CD4-positive, alpha-beta memory T cell (primary cell): ENCODE measurements around the gene PSMD3. TPM values are rescaled to one million over a fixed set of nuclear protein-coding genes. Genes with fewer than 3 reads are reported as not detected.
"Not testable (repeated sequence)": the region's sequence is repeated elsewhere in the genome, so short reads cannot be mapped to it uniquely, and the experiment has no call there.

ENCODE experiments used
- CTCF ChIA-PET: fragments of 350-600 bp; sonication (Branson Sonifier 250); formaldehyde crosslinking; loops from one replicate; lab custom pipeline; 2021; ENCODE audit warnings: inconsistent platforms; ENCODE audit not compliant: partially characterized antibody; lab: Charles Lee
- POLR2A ChIA-PET: fragments of 350-600 bp; sonication (Branson Sonifier 250); formaldehyde crosslinking; loops from one replicate; lab custom pipeline; 2021; ENCODE audit not compliant: partially characterized antibody; lab: Charles Lee
- DNase-seq, 5 donors: peaks; one replicate each; pipeline versions ENCODE4 v3.0.0 to v3.0.0-alpha.2; 2020 to 2022; ENCODE audit warnings: mixed read lengths in 1 of 5
- H3K27ac ChIP-seq: one replicate; pipeline ENCODE4 v1.7.0; 2013; ENCODE audit warnings: low read depth, low read length
- H3K27me3 ChIP-seq: 2 replicates; pipeline ENCODE4 v1.7.0; 2013; ENCODE audit warnings: mild to moderate bottlenecking, low read length, moderate library complexity; ENCODE audit not compliant: insufficient read depth
- H3K36me3 ChIP-seq: 2 replicates; pipeline ENCODE4 v1.7.0; 2013; ENCODE audit warnings: mild to moderate bottlenecking, low read length, moderate library complexity; ENCODE audit not compliant: insufficient read depth
- H3K4me1 ChIP-seq: 2 replicates; pipeline ENCODE4 v1.7.0; 2013; ENCODE audit warnings: mild to moderate bottlenecking, low read length, moderate library complexity; ENCODE audit not compliant: insufficient read depth
- H3K4me3 ChIP-seq, 2 donors: one replicate each; pipeline ENCODE4 v1.7.0; 2013; ENCODE audit warnings: low read length in 2 of 2, mild to moderate bottlenecking in 1 of 2
- H3K9me3 ChIP-seq, 2 donors: one replicate each; pipeline ENCODE4 v1.7.0; 2013; ENCODE audit warnings: low read length in 2 of 2, control low read depth in 1 of 2; ENCODE audit not compliant: control insufficient read depth in 1 of 2
- H3K27ac Mint-ChIP-seq, 7 donors: one replicate each; pipeline ENCODE4 v1.8.0; 2020 to 2021; ENCODE audit warnings: mixed read lengths in 7 of 7, mild to moderate bottlenecking in 6 of 7, inconsistent platforms in 3 of 7, moderate library complexity in 3 of 7
- H3K27me3 Mint-ChIP-seq, 2 donors: one replicate each; pipeline ENCODE4 v1.8.0; 2020 to 2021; ENCODE audit warnings: mixed read lengths in 2 of 2
- H3K36me3 Mint-ChIP-seq, 2 donors: one replicate each; pipeline ENCODE4 v1.8.0; 2020 to 2021; ENCODE audit warnings: mixed read lengths in 2 of 2, inconsistent platforms in 1 of 2, mild to moderate bottlenecking in 1 of 2
- H3K4me1 Mint-ChIP-seq, 4 donors: one replicate each; pipeline ENCODE4 v1.8.0; 2020 to 2021; ENCODE audit warnings: mixed read lengths in 4 of 4, mild to moderate bottlenecking in 1 of 4
- H3K4me3 Mint-ChIP-seq, 8 donors: one replicate each; pipeline ENCODE4 v1.8.0; 2020 to 2021; ENCODE audit warnings: mixed read lengths in 8 of 8, mild to moderate bottlenecking in 7 of 8, moderate library complexity in 6 of 8, inconsistent platforms in 3 of 8
- H3K9me3 Mint-ChIP-seq, 8 donors: one replicate each; pipeline ENCODE4 v1.8.0; 2020 to 2021; ENCODE audit warnings: mixed read lengths in 8 of 8, mild to moderate bottlenecking in 5 of 8, inconsistent platforms in 3 of 8, moderate library complexity in 1 of 8
- intact Hi-C: fragments of 100-400 bp; cut with micrococcal nuclease; formaldehyde crosslinking; loops from one replicate; pipeline ENCODE4 v1.15.1; 2023
- polyA plus RNA-seq, 2 donors: library from polyadenylated mRNA; unstranded; fragments of 300-500 nt; fragmentation: Illumina TruSeq; gene quantifications; one replicate each; pipeline ENCODE4 v1.2.3, GENCODE V29; 2021
- total RNA-seq, 2 experiments: library from RNA; stranded (reverse); gene quantifications; one replicate each; pipeline ENCODE4 v1.2.3, GENCODE V29; 2021

PSMD3 gene
- total and polyA plus RNA-seq, 4 experiments from 2014 or later: 44.6 to 60.3 (median 53.8) TPM

- H3K4me3 Mint-ChIP-seq, H3K4me1 Mint-ChIP-seq, H3K4me1 ChIP-seq, intact Hi-C loops, H3K27ac Mint-ChIP-seq, H3K9me3 Mint-ChIP-seq, POLR2A ChIA-PET, H3K27me3 Mint-ChIP-seq, H3K27me3 ChIP-seq, H3K27ac ChIP-seq, H3K9me3 ChIP-seq, DNase-seq, H3K4me3 ChIP-seq: not testable (repeated sequence)
- CTCF ChIA-PET: interaction anchor here (1.1 to 1.5 kb wide), 3 partner anchors 11 to 31 kb away, joined by 3 to 4 read pairs (median 4); no protein-coding TSS in a partner anchor
- peaks cover 10 to 22% of the 10 kb centered on the region in 2 donors for H3K36me3 Mint-ChIP-seq
- peaks cover 11% of the 10 kb centered on the region for H3K36me3 ChIP-seq
These were observed 20.7 kb downstream of the PSMD3 start for GRCh38 chr17:40001335-40001734.

- Mint-ChIP-seq H3K27me3 (no peaks in the 10 kb centered on the region), H3K4me3 (no peak overlapping the region), H3K36me3 (no peaks in the 10 kb centered on the region), H3K9me3 (peaks cover 0 to 2% (median 0%) of the 10 kb centered on the region in 8 donors), H3K4me1 (no peaks in the 10 kb centered on the region), H3K27ac (no peak overlapping the region)
- intact Hi-C loops: no loop called here
- POLR2A ChIA-PET: no interaction called here
- Histone ChIP-seq H3K4me3 (no peak overlapping the region), H3K4me1 (no peaks in the 10 kb centered on the region), H3K9me3 (no peaks in the 10 kb centered on the region), H3K36me3 (no peaks in the 10 kb centered on the region), H3K27ac (no peak overlapping the region), H3K27me3 (no peaks in the 10 kb centered on the region)
- DNase-seq: no peak
- CTCF ChIA-PET: interaction anchor here (1.2 to 1.8 kb wide), 2 partner anchors 9 to 24 kb away, joined by 4 to 8 read pairs; no protein-coding TSS in a partner anchor
These were observed 23.5 kb downstream of the PSMD3 start for GRCh38 chr17:40004072-40004471.

DNA sequence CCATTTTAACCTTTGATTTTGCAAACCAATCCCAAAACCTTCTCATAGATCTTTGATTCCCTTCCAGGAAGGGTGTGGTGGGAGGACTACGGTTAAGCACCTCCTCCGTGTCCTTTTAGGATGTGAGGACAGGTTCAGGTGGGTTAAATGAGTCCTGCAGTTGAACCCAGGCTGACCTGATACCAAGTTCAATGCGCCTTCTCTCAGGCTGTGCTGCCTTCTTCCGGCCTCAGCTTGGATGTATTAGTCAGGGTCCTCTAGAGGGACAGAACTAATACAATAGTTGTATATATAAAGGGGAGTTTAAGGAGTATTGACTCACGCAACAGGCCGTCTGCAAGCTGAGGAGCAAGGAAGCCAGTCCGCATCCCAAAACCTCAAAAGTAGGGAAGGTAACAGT, 24.1 kb downstream of the PSMD3 start:
- no peaks in the 10 kb centered on the region for H3K36me3 ChIP-seq
- H3K27me3 ChIP-seq: no peaks in the 10 kb centered on the region
- Mint-ChIP-seq H3K27ac (no peak overlapping the region), H3K4me3 (no peak overlapping the region), H3K4me1 (no peaks in the 10 kb centered on the region), H3K36me3 (no peaks in the 10 kb centered on the region), H3K9me3 (peaks cover 0 to 2% (median 0%) of the 10 kb centered on the region in 8 donors), H3K27me3 (no peaks in the 10 kb centered on the region)
- no peaks in the 10 kb centered on the region for H3K9me3 ChIP-seq
- ChIA-PET POLR2A (no interaction called here), CTCF (interaction anchor here (0.9 to 1.8 kb wide), 3 partner anchors 9 to 37 kb away, joined by 3 to 8 read pairs (median 4); no protein-coding TSS in a partner anchor)
- no peak overlapping the region for H3K4me3 ChIP-seq
- intact Hi-C loops: no loop called here
- no peak for DNase-seq
- no peaks in the 10 kb centered on the region for H3K4me1 ChIP-seq
- no peak overlapping the region for H3K27ac ChIP-seq

- DNase-seq: no peak
- intact Hi-C loops: no loop called here
- Histone ChIP-seq H3K36me3 (no peaks in the 10 kb centered on the region), H3K4me1 (peaks cover 5% of the 10 kb centered on the region), H3K9me3 (no peaks in the 10 kb centered on the region), H3K27me3 (no peaks in the 10 kb centered on the region), H3K4me3 (no peak overlapping the region), H3K27ac (no peak overlapping the region)
- peaks cover 0 to 2% (median 0%) of the 10 kb centered on the region in 8 donors for H3K9me3 Mint-ChIP-seq
- H3K4me3 Mint-ChIP-seq: no peak overlapping the region
- ChIA-PET POLR2A (no interaction called here), CTCF (interaction anchor here (0.9 to 1.8 kb wide), 2 partner anchors 8 to 36 kb away, joined by 3 to 8 read pairs; no protein-coding TSS in a partner anchor)
- peaks cover 0 to 2% (median 0%) of the 10 kb centered on the region in 4 donors for H3K4me1 Mint-ChIP-seq
- no peaks in the 10 kb centered on the region for H3K36me3 Mint-ChIP-seq
- no peak overlapping the region for H3K27ac Mint-ChIP-seq
- H3K27me3 Mint-ChIP-seq: no peaks in the 10 kb centered on the region
These were observed 24.9 kb downstream of the PSMD3 start for GRCh38 chr17:40005520-40005919.

DNA sequence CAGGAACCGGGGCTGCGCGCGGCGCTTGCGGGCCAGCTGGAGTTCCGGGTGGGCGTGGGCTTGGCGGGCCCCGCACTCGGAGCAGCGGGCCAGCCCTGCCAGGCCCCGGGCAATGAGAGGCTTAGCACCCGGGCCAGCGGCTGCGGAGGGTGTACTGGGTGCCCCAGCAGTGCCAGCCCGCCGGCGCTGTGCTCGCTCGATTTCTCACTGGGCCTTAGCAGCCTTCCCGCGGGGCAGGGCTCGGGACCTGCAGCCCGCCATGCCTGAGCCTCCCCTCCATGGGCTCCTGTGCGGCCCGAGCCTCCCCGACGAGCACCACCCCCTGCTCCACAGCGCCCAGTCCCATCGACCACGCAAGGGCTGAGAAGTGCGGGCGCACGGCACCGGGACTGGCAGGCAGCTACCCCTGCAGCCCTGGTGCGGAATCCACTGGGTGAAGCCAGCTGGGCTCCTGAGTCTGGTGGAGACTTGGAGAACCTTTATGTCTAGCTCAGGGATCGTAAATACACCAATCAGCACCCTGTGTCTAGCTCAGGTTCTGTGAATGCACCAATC, 30.4 kb downstream of the PSMD3 start:
- H3K27ac Mint-ChIP-seq, H3K4me3 ChIP-seq, H3K27ac ChIP-seq, DNase-seq, H3K36me3 ChIP-seq, H3K4me3 Mint-ChIP-seq, H3K9me3 ChIP-seq, H3K27me3 Mint-ChIP-seq, H3K36me3 Mint-ChIP-seq, intact Hi-C loops, H3K4me1 Mint-ChIP-seq, H3K9me3 Mint-ChIP-seq, POLR2A ChIA-PET, H3K4me1 ChIP-seq, H3K27me3 ChIP-seq: not testable (repeated sequence)
- CTCF ChIA-PET: interaction anchor here (1.5 to 13.1 kb wide), 6 partner anchors 17 to 388 kb away, joined by 5 to 166 read pairs (median 22); no protein-coding TSS in a partner anchor

DNA sequence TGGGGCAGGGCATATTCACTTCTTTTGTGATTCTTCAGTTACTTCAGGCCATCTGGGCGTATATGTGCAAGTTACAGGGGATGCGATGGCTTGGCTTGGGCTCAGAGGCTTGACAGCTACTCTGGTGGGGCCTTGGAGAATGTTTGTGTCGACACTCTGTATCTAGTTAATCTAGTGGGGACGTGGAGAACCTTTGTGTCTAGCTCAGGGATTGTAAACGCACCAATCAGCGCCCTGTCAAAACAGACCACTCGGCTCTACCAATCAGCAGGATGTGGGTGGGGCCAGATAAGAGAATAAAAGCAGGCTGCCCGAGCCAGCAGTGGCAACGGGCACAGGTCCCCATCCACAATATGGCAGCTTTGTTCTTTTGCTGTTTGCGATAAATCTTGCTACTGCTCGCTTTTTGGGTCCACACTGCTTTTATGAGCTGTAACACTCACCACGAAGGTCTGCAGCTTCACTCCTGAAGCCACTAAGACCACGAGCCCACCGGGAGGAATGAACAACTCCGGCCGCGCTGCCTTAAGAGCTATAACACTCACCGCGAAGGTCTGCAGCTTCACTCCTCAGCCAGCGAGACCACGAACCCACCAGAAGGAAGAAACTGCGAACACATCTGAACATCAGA, 31.5 kb downstream of the PSMD3 start:
- not testable (repeated sequence) for DNase-seq
- POLR2A ChIA-PET: interaction anchor here (1.4 to 2.2 kb wide), 2 partner anchors 42 to 156 kb away, joined by 4 to 5 read pairs; partner anchors contain the start of gene MED24

GRCh38 chr17:40014375-40014980, 33.9 kb downstream of the PSMD3 start:
- intact Hi-C loops: no loop called here
- Mint-ChIP-seq H3K36me3 (peaks cover 0 to 7% of the 10 kb centered on the region in 2 donors), H3K27me3 (peaks cover 0 to 2% of the 10 kb centered on the region in 2 donors), H3K4me1 (peaks cover 0 to 7% (median 5%) of the 10 kb centered on the region in 4 donors), H3K9me3 (no peaks in the 10 kb centered on the region), H3K4me3 (no peak overlapping the region), H3K27ac (no peak overlapping the region)
- Histone ChIP-seq H3K36me3 (peaks cover 4% of the 10 kb centered on the region), H3K27ac (no peak overlapping the region), H3K9me3 (no peaks in the 10 kb centered on the region), H3K4me1 (peaks cover 8% of the 10 kb centered on the region), H3K4me3 (no peak overlapping the region), H3K27me3 (no peaks in the 10 kb centered on the region)
- ChIA-PET CTCF (interaction anchor here (0.9 to 13.1 kb wide), 14 partner anchors 14 to 335 kb away, joined by 3 to 166 read pairs (median 8); partner anchors contain the start of gene CASC3), POLR2A (interaction anchor here (0.6 to 2.5 kb wide), 3 partner anchors 12 to 146 kb away, joined by 3 to 8 read pairs (median 3); no protein-coding TSS in a partner anchor)
- no peak for DNase-seq

More for the DNA sequence above, 31.5 kb downstream of the PSMD3 start:
- CTCF ChIA-PET: interaction anchor here (0.9 to 13.1 kb wide), 18 partner anchors 11 to 389 kb away, joined by 3 to 166 read pairs (median 6); partner anchors contain the start of gene PSMD3
- H3K36me3 Mint-ChIP-seq, H3K4me3 ChIP-seq, H3K9me3 ChIP-seq, H3K4me1 ChIP-seq, H3K27me3 ChIP-seq, H3K27ac Mint-ChIP-seq, H3K27ac ChIP-seq, H3K27me3 Mint-ChIP-seq, H3K4me1 Mint-ChIP-seq, H3K4me3 Mint-ChIP-seq, H3K36me3 ChIP-seq, H3K9me3 Mint-ChIP-seq: not testable (repeated sequence)
- intact Hi-C loops: loop anchor here (2.0 kb wide), 1 partner anchor 63 kb away; no protein-coding TSS in a partner anchor
